GM12878 (cell line): ENCODE data around the gene TTLL8. TPM values are rescaled to one million over a fixed set of nuclear protein-coding genes. Genes with fewer than 3 reads are reported as not detected.

Source experiments
- ATAC-seq: fragments of 200-7000 bp; cut with Tn5 transposase; 3 replicates; pipeline ENCODE4 v1.9.1; 2020; ENCODE audit warnings: mild to moderate bottlenecking, moderate library complexity
- BruUV-seq: library from RNA; stranded (reverse); fragments of 400-500 nt; replicated peaks from 2 replicates; lab custom pipeline; 2021; lab: Mats Ljungman, UMichigan
- CTCF ChIA-PET: fragments of 300-600 bp; sonication (Branson Sonifier 250); formaldehyde crosslinking; extraction: SDS; loops from one replicate; lab custom pipeline; 2021; ENCODE audit warnings: inconsistent platforms; lab: Yijun Ruan, JAX
- POLR2A ChIA-PET: fragments of 350-600 bp; formaldehyde crosslinking; extraction: SDS; loops from one replicate; lab custom pipeline; 2021; ENCODE audit warnings: inconsistent platforms; lab: Charles Lee
- RAD21 ChIA-PET: fragments of 300-600 bp; sonication (Branson Sonifier 250); formaldehyde crosslinking; loops from one replicate; lab custom pipeline; 2023; ENCODE audit warnings: antibody characterized with exemption; ENCODE audit not compliant: unreplicated experiment; lab: Charles Lee
- SMC1A ChIA-PET: fragments of 300-600 bp; sonication (Branson Sonifier 250); formaldehyde crosslinking; loops from one replicate; lab custom pipeline; 2023; ENCODE audit not compliant: unreplicated experiment, uncharacterized antibody; lab: Charles Lee
- DNase-seq: peaks from one replicate; pipeline ENCODE4 v3.0.0-alpha.2; 2011; ENCODE audit warnings: low read depth, low spot score
- FAIRE-seq: peaks from 3 replicates; lab custom pipeline; 2011; peaks lifted over from hg19 to GRCh38; lab: Jason Lieb, UNC
- H2AFZ ChIP-seq: 2 replicates; pipeline ENCODE4 v1.6.0; 2011; ENCODE audit warnings: low read depth, low read length, control low read depth; ENCODE audit not compliant: control insufficient read depth
- H3K27ac ChIP-seq: 2 replicates; pipeline ENCODE4 v1.5.1; 2011; ENCODE audit warnings: control low read depth; ENCODE audit not compliant: control insufficient read depth, insufficient read depth
- H3K27me3 ChIP-seq, 2 experiments: replicated peaks in 1 of 2; 2 replicates each; pipeline versions ENCODE4 v1.6.0 to v1.6.1; 2011; ENCODE audit warnings: low read length in 1 of 2; ENCODE audit not compliant: control insufficient read depth in 2 of 2, insufficient read depth in 2 of 2
- H3K36me3 ChIP-seq, 2 experiments: 2 replicates each; pipeline ENCODE4 v1.5.1; 2011; ENCODE audit warnings: low read length in 1 of 2; ENCODE audit not compliant: control insufficient read depth in 2 of 2, insufficient read depth in 2 of 2
- H3K4me1 ChIP-seq: 2 replicates; pipeline ENCODE4 v1.6.1; 2011; ENCODE audit warnings: mild to moderate bottlenecking, low read length, moderate library complexity, mixed read lengths; ENCODE audit not compliant: control insufficient read depth, insufficient read depth
- H3K4me2 ChIP-seq: 2 replicates; pipeline ENCODE4 v1.6.0; 2011; ENCODE audit warnings: control low read depth; ENCODE audit not compliant: control insufficient read depth, insufficient read depth
- H3K4me3 ChIP-seq: fragments of 200-600 bp; sonication (generic); 2 replicates; pipeline ENCODE4 v1.5.1; 2016
- H3K79me2 ChIP-seq: 2 replicates; pipeline ENCODE4 v1.6.0; 2011; ENCODE audit warnings: low read length; ENCODE audit not compliant: control insufficient read depth, insufficient read depth
- H3K9ac ChIP-seq: 2 replicates; pipeline ENCODE4 v1.8.0; 2011; ENCODE audit warnings: low read length, control low read depth, mixed read lengths; ENCODE audit not compliant: control insufficient read depth, insufficient read depth
- H3K9me3 ChIP-seq: replicated peaks from 3 replicates; pipeline ENCODE4 v1.5.1; 2011; ENCODE audit warnings: mild to moderate bottlenecking, low read length; ENCODE audit not compliant: control insufficient read depth, insufficient read depth
- H4K20me1 ChIP-seq: 2 replicates; pipeline ENCODE4 v1.6.0; 2011; ENCODE audit not compliant: control insufficient read depth, insufficient read depth
- BHLHE40 ChIP-seq, 2 experiments: fragments of 450-650 bp in 1 of 2; IDR thresholded peaks; 2 replicates each; pipeline ENCODE4 v1.6.1; 2011 to 2017; ENCODE audit warnings: low read depth in 2 of 2, borderline replicate concordance in 1 of 2, improper control_type of control experiment in 1 of 2, low read length in 1 of 2, mild to moderate bottlenecking in 1 of 2
- BRCA1 ChIP-seq: IDR thresholded peaks from 2 replicates; pipeline ENCODE4 v1.6.1; 2011; ENCODE audit warnings: low read depth, low read length, improper control_type of control experiment
- CBX5 ChIP-seq: sonication (generic); IDR thresholded peaks from 2 replicates; pipeline ENCODE4 v1.6.1; 2016; ENCODE audit warnings: low read depth, moderate library complexity, mild to moderate bottlenecking, inconsistent platforms
- CREM ChIP-seq: IDR thresholded peaks from 2 replicates; pipeline ENCODE4 v1.6.1; 2014; ENCODE audit warnings: antibody characterized with exemption, low read depth
- HDGF ChIP-seq: fragments of 450-650 bp; IDR thresholded peaks from 2 replicates; pipeline ENCODE4 v1.6.1; 2016; ENCODE audit warnings: antibody characterized with exemption
- IKZF2 ChIP-seq, 2 experiments: fragments of 450-650 bp; IDR thresholded peaks; 2 replicates each; pipeline ENCODE4 v1.6.1; 2017; ENCODE audit warnings: mild to moderate bottlenecking in 2 of 2, moderate library complexity in 2 of 2
- NFIC ChIP-seq: IDR thresholded peaks from 2 replicates; pipeline ENCODE4 v1.6.1; 2012; ENCODE audit warnings: low read depth, mild to moderate bottlenecking, inconsistent platforms, low read length, moderate library complexity
- RAD51 ChIP-seq: fragments of 450-650 bp; IDR thresholded peaks from 2 replicates; pipeline ENCODE4 v1.6.1; 2016; ENCODE audit warnings: moderate library complexity, mild to moderate bottlenecking, inconsistent platforms
- REST ChIP-seq: IDR thresholded peaks from 2 replicates; pipeline ENCODE4 v1.6.1; 2012; ENCODE audit warnings: mild to moderate bottlenecking, low read depth, low read length
- SKIL ChIP-seq: fragments of 450-650 bp; IDR thresholded peaks from 2 replicates; pipeline ENCODE4 v1.6.1; 2017; ENCODE audit warnings: mild to moderate bottlenecking, low read depth, inconsistent platforms; ENCODE audit not compliant: poor library complexity, severe bottlenecking
- SMAD1 ChIP-seq: fragments of 450-650 bp; IDR thresholded peaks from 2 replicates; pipeline ENCODE4 v1.6.1; 2018; ENCODE audit warnings: mild to moderate bottlenecking, low read depth; ENCODE audit not compliant: partially characterized antibody
- YY1 ChIP-seq: IDR thresholded peaks from 2 replicates; pipeline ENCODE4 v1.6.1; 2011; ENCODE audit warnings: low read depth, mild to moderate bottlenecking, low read length
- WGBS: methylation state at CpG from one replicate; pipeline ENCODE4 v1.1.6; 2016; ENCODE audit warnings: low lambda C conversion rate; ENCODE audit not compliant: insufficient replicate concordance, insufficient coverage; ENCODE audit errors: missing lambda C conversion rate; 5-methylcytosine and 5-hydroxymethylcytosine counted together
- in situ Hi-C: fragments of 300-500 bp; cut with MboI; formaldehyde crosslinking; loops from 9 replicates; pipeline ENCODE4 v1.14.3; 2018; ENCODE audit warnings: mixed read lengths
- intact Hi-C: fragments of 100-400 bp; cut with micrococcal nuclease; formaldehyde crosslinking; loops from one replicate; pipeline ENCODE4 v1.14.2; 2022; ENCODE audit not compliant: unreplicated experiment
- polyA plus RNA-seq, 11 experiments: library from polyadenylated mRNA; depleted of rRNA in 4 of 11; unstranded in 6 of 11; stranded (reverse) in 5 of 11; fragments of >200 nt; fragmentation: Nextera tagmentation in 4 of 11; fragmentation: Illumina TruSeq in 1 of 11; extraction: Ambion mirVana in 4 of 11; extraction: Trizol in 1 of 11; gene quantifications; 1 replicate in 1 of 11; 2 replicates in 10 of 11; pipeline versions ENCODE4 v1.2.1 to v1.2.3, GENCODE V29; 2011 to 2016; ENCODE audit warnings: inconsistent platforms in 2 of 11, missing spikeins in 2 of 11, low read depth in 1 of 11
- total RNA-seq, 4 experiments: library from RNA; depleted of rRNA in 3 of 4; stranded (reverse); fragments of >200 nt in 3 of 4; fragmentation: Illumina TruSeq in 1 of 4; extraction: Trizol in 1 of 4; gene quantifications; 2 replicates each; pipeline versions ENCODE4 v1.2.1 to v1.2.3, GENCODE V29; 2013 to 2021
- TF ChIP-seq, protein P1 (sequence below): fragments of 450-650 bp; IDR thresholded peaks from 2 replicates; pipeline ENCODE4 v1.6.1; 2017; ENCODE audit warnings: mild to moderate bottlenecking

TTLL8 gene
- total and polyA plus RNA-seq, 10 of the 15 experiments (the other 5 are each of a cell fraction or from before 2014, with no cell fraction given), result not detected

- TF ChIP-seq SMAD1, result no peak
- TF ChIP-seq BHLHE40 (IDR thresholded peaks at IDR 0.05; ENCODE audit: borderline replicate concordance in 1 of 2, low read depth in 2 of 2, low read length in 1 of 2), result no peak
These were observed 63.1 kb downstream of the TTLL8 start (continued) for GRCh38 chr22:49995041-49995360.

- 52% methylated on average over 21 of the region's 21 CpGs for WGBS
- ATAC-seq (no peak), FAIRE-seq (no peak), DNase-seq (no peak)
- no TSS peak for BruUV-seq
- Histone ChIP-seq H3K9ac (no peak overlapping the region), H3K27me3 (no peaks in the 10 kb centered on the region; a peak in 1 of 4 replicates), H4K20me1 (no peaks in the 10 kb centered on the region), H3K36me3 (no peaks in the 10 kb centered on the region), H3K27ac (no peak overlapping the region), H3K9me3 (no peaks in the 10 kb centered on the region; the same call in 2 of the 3 replicates), H3K4me1 (no peaks in the 10 kb centered on the region), H2AFZ (no peak overlapping the region), H3K4me2 (no peak overlapping the region), H3K4me3 (no peak overlapping the region), H3K79me2 (no peaks in the 10 kb centered on the region)
- RAD21 ChIA-PET, result interaction anchor here (1.0 to 4.3 kb wide), 8 partner anchors 12 to 69 kb away, joined by 3 to 29 read pairs (median 4); no protein-coding TSS in a partner anchor
- POLR2A ChIA-PET, result interaction anchor here (0.8 kb wide), 1 partner anchor 19 kb away, joined by 3 read pairs; no protein-coding TSS in a partner anchor
- in situ Hi-C loops (no loop called here), intact Hi-C loops (no loop called here)
- SMC1A ChIA-PET, result interaction anchor here (1.1 to 3.9 kb wide), 4 partner anchors 36 to 227 kb away, joined by 4 to 30 read pairs (median 10); no protein-coding TSS in a partner anchor
- CTCF ChIA-PET, result interaction anchor here (0.6 to 4.5 kb wide), 12 partner anchors 11 to 150 kb away, joined by 3 to 47 read pairs (median 4); no protein-coding TSS in a partner anchor
- no peak for TF ChIP-seq YY1
- no peak for TF ChIP-seq RAD51
- TF ChIP-seq REST, result no peak
- TF ChIP-seq, protein P1, sequence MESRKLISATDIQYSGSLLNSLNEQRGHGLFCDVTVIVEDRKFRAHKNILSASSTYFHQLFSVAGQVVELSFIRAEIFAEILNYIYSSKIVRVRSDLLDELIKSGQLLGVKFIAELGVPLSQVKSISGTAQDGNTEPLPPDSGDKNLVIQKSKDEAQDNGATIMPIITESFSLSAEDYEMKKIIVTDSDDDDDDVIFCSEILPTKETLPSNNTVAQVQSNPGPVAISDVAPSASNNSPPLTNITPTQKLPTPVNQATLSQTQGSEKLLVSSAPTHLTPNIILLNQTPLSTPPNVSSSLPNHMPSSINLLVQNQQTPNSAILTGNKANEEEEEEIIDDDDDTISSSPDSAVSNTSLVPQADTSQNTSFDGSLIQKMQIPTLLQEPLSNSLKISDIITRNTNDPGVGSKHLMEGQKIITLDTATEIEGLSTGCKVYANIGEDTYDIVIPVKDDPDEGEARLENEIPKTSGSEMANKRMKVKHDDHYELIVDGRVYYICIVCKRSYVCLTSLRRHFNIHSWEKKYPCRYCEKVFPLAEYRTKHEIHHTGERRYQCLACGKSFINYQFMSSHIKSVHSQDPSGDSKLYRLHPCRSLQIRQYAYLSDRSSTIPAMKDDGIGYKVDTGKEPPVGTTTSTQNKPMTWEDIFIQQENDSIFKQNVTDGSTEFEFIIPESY, result no peak
- TF ChIP-seq HDGF, result no peak
- no peak for TF ChIP-seq SKIL
- no peak for TF ChIP-seq NFIC
- TF ChIP-seq IKZF2 (IDR thresholded peaks at IDR 0.05), result no peak
- TF ChIP-seq BRCA1, result no peak
- no peak for TF ChIP-seq CREM
- TF ChIP-seq CBX5, result no peak
These were observed 63.6 kb downstream of the TTLL8 start for GRCh38 chr22:49994361-49995040.
